Endodermal cell (in vitro differentiated cells): ENCODE measurements around the gene PELI2. TPM values are rescaled to one million over a fixed set of nuclear protein-coding genes. Genes with fewer than 3 reads are reported as not detected.

Experiments
- DNase-seq: peaks from one replicate; pipeline ENCODE4 v3.0.0-alpha.2; 2017
- H3K27ac ChIP-seq: 2 replicates; pipeline ENCODE4 v1.5.1; 2013; ENCODE audit warnings: mild to moderate bottlenecking, low read depth, low read length, moderate library complexity
- H3K27me3 ChIP-seq: 2 replicates; pipeline ENCODE4 v1.6.1; 2013; ENCODE audit warnings: mild to moderate bottlenecking, low read length, moderate library complexity; ENCODE audit not compliant: insufficient read depth, control insufficient read depth, poor library complexity, severe bottlenecking
- H3K36me3 ChIP-seq: 2 replicates; pipeline ENCODE4 v1.7.0; 2013; ENCODE audit warnings: mild to moderate bottlenecking, low read length, moderate library complexity; ENCODE audit not compliant: control insufficient read depth, insufficient read depth
- H3K4me1 ChIP-seq: one replicate; pipeline ENCODE4 v1.7.0; 2013; ENCODE audit warnings: low read length; ENCODE audit not compliant: control insufficient read depth, insufficient read depth
- H3K4me3 ChIP-seq: 2 replicates; pipeline ENCODE4 v1.5.1; 2013; ENCODE audit warnings: mild to moderate bottlenecking, low read length, moderate library complexity
- H3K9ac ChIP-seq: 2 replicates; pipeline ENCODE4 v1.6.1; 2013; ENCODE audit warnings: mild to moderate bottlenecking, low read length, moderate library complexity; ENCODE audit not compliant: poor library complexity, severe bottlenecking; ENCODE audit errors: extremely low read depth
- H3K9me3 ChIP-seq: 2 replicates; pipeline ENCODE4 v1.6.1; 2013; ENCODE audit warnings: mild to moderate bottlenecking, low read length, moderate library complexity; ENCODE audit not compliant: control insufficient read depth
- H3K27ac Mint-ChIP-seq: 2 replicates; pipeline ENCODE4 v1.8.0; 2020; ENCODE audit warnings: mixed read lengths
- H3K27me3 Mint-ChIP-seq: 2 replicates; pipeline ENCODE4 v1.8.0; 2021; ENCODE audit warnings: mild to moderate bottlenecking, mixed read lengths; ENCODE audit not compliant: insufficient read depth
- H3K36me3 Mint-ChIP-seq: 2 replicates; pipeline ENCODE4 v1.8.0; 2020; ENCODE audit warnings: low read depth, mixed read lengths
- H3K4me1 Mint-ChIP-seq: 2 replicates; pipeline ENCODE4 v1.8.0; 2020; ENCODE audit warnings: mixed read lengths
- H3K4me3 Mint-ChIP-seq: 2 replicates; pipeline ENCODE4 v1.8.0; 2020; ENCODE audit warnings: mild to moderate bottlenecking, moderate library complexity, mixed read lengths
- H3K9me3 Mint-ChIP-seq: 2 replicates; pipeline ENCODE4 v1.8.0; 2020; ENCODE audit warnings: mild to moderate bottlenecking, mixed read lengths
- WGBS, 2 experiments: methylation state at CpG; one replicate each; pipeline versions ENCODE4 v1.1.5 to v1.1.7; 2013; ENCODE audit warnings: missing lambda C conversion rate in 2 of 2, mixed read lengths in 1 of 2; ENCODE audit not compliant: insufficient coverage in 1 of 2, insufficient read length in 1 of 2; 5-methylcytosine and 5-hydroxymethylcytosine counted together
- total RNA-seq, 2 donors: library from RNA; stranded (reverse); fragmentation: NEBNext Ultra II Directional in 1 of 2; extraction: Animal tissue kit (Norgen Biotek cat#: 25700) in 1 of 2; gene quantifications; 2 replicates in 1 of 2; 3 replicates in 1 of 2; pipeline ENCODE4 v1.2.1, GENCODE V29; 2021
- TF ChIP-seq, protein P1 (sequence below): fragments of 200-600 bp; sonication (generic); conservative IDR thresholded peaks from 2 replicates; pipeline ENCODE4 v1.5.0; 2021; ENCODE audit warnings: antibody characterized with exemption, mild to moderate bottlenecking

Gene PELI2
- total RNA-seq, 2 donors from 2014 or later = 5.9 to 8.1 TPM

DNA sequence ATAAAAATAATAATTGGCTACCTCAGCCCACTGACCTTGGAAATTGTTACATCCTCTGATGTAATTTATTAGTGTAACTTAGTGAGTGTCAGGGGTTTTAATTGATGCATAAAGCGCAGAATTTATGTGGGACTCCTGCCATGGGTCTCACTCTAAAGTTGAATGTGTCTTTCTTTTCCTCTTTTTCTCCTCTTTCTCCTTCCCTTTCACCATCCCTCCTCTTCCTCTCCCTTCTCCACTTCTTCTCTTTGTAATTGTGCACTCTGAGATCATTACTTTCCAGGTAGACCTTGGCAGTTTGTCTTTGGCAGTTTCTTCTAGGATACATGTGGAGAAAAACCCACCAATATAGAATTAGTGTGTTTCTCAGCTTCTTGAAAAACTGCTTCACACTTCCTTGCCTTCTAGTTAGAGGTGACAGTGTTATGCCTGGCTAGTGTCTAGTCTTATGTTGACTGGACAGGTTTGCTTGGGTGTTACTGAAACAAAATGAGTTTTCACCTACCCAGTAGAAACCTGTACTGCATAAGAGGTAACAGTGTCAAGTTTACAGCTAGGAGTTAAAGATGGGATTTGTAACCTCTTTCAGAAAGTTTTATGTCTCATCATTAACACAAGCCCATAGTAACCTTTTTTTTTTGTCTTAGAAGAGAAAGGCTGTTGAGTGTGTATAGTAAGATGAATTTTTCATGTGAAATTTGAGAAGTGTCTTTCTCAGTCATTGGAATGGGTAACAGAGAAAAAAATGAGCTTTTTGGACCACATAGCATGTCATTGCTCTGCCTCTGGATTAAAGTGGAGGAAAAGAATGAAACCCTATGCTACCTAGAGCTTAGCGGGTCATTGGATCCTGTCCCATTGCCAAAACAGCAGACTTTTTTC lies 18.6 kb downstream of the PELI2 start:
- Mint-ChIP-seq H3K4me3 (no peak overlapping the region), H3K27ac (no peak overlapping the region), H3K4me1 (peaks cover 6% of the 10 kb centered on the region), H3K27me3 (peaks cover 2% of the 10 kb centered on the region), H3K36me3 (no peaks in the 10 kb centered on the region), H3K9me3 (no peaks in the 10 kb centered on the region)
- Histone ChIP-seq H3K36me3 (no peaks in the 10 kb centered on the region), H3K4me3 (no peak overlapping the region), H3K27ac (no peak overlapping the region), H3K27me3 (no peaks in the 10 kb centered on the region), H3K9ac (no peak overlapping the region), H3K9me3 (no peaks in the 10 kb centered on the region), H3K4me1 (no peaks in the 10 kb centered on the region)
- DNase-seq = no peak
- WGBS, 2 experiments = 83 to 88% methylated on average over 1 to 2 of the region's 2 CpGs
- TF ChIP-seq, protein P1, sequence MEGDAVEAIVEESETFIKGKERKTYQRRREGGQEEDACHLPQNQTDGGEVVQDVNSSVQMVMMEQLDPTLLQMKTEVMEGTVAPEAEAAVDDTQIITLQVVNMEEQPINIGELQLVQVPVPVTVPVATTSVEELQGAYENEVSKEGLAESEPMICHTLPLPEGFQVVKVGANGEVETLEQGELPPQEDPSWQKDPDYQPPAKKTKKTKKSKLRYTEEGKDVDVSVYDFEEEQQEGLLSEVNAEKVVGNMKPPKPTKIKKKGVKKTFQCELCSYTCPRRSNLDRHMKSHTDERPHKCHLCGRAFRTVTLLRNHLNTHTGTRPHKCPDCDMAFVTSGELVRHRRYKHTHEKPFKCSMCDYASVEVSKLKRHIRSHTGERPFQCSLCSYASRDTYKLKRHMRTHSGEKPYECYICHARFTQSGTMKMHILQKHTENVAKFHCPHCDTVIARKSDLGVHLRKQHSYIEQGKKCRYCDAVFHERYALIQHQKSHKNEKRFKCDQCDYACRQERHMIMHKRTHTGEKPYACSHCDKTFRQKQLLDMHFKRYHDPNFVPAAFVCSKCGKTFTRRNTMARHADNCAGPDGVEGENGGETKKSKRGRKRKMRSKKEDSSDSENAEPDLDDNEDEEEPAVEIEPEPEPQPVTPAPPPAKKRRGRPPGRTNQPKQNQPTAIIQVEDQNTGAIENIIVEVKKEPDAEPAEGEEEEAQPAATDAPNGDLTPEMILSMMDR = no peak

GRCh38 chr14:56137453-56137807 lies 19.2 kb downstream of the PELI2 start:
- Mint-ChIP-seq H3K27ac (no peak overlapping the region), H3K4me1 (peaks cover 6% of the 10 kb centered on the region), H3K27me3 (peaks cover 2% of the 10 kb centered on the region), H3K9me3 (no peaks in the 10 kb centered on the region), H3K4me3 (no peak overlapping the region), H3K36me3 (no peaks in the 10 kb centered on the region)
- H3K4me3 ChIP-seq = no peak overlapping the region
- H3K27ac ChIP-seq = no peak overlapping the region
- H3K9me3 ChIP-seq = no peaks in the 10 kb centered on the region
- H3K36me3 ChIP-seq = no peaks in the 10 kb centered on the region
- WGBS, 2 experiments = 88 to 92% methylated on average over 5 to 7 of the region's 7 CpGs
- DNase-seq = no peak
- TF ChIP-seq, protein P1 = no peak
- no peak overlapping the region for H3K9ac ChIP-seq
- no peaks in the 10 kb centered on the region for H3K4me1 ChIP-seq
- H3K27me3 ChIP-seq = no peaks in the 10 kb centered on the region

DNA sequence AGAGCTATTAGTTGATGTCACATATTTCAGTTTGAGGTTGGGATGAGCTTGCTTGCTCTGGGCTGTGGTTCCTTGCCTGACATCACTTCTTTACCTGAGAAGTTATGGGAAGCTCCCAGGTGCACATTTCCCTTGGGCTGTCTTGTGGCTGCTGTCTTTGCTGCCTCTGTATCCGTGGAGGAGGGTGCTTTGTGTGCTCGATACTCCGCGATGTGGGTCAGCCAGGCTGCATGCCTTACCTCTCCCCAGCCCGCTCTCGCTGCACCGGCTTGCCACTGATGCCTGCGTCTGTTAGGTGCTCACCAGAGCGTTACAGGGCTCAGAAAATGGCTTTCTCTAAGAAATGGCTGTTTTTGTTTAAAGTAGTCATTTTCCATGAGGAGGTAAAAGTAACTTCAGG lies 19.6 kb downstream of the PELI2 start:
- Mint-ChIP-seq H3K4me3 (no peak overlapping the region), H3K4me1 (peaks cover 6% of the 10 kb centered on the region), H3K27ac (no peak overlapping the region), H3K9me3 (no peaks in the 10 kb centered on the region), H3K36me3 (no peaks in the 10 kb centered on the region), H3K27me3 (peaks cover 2% of the 10 kb centered on the region)
- H3K4me1 ChIP-seq = no peaks in the 10 kb centered on the region
- no peaks in the 10 kb centered on the region for H3K36me3 ChIP-seq
- TF ChIP-seq, protein P1 = no peak
- H3K9ac ChIP-seq = no peak overlapping the region
- no peak overlapping the region for H3K27ac ChIP-seq
- no peaks in the 10 kb centered on the region for H3K27me3 ChIP-seq
- H3K4me3 ChIP-seq = no peak overlapping the region
- peak; percentile 60 for DNase-seq
- H3K9me3 ChIP-seq = no peaks in the 10 kb centered on the region
- WGBS, 2 experiments = 72 to 76% methylated on average over 5 to 9 of the region's 9 CpGs
